HepG2 (cell line): ENCODE data around the gene PRELID1. TPM values are rescaled to one million over a fixed set of nuclear protein-coding genes. Genes with fewer than 3 reads are reported as not detected.

Source experiments
- EHMT2 ChIP-seq: fragments of 200-600 bp; sonication (generic); IDR thresholded peaks from 2 replicates; pipeline ENCODE4 v1.7.0; 2017; ENCODE audit warnings: antibody characterized with exemption, low read depth, low read length, borderline replicate concordance
- MBNL3 ChIP-seq: fragments of 250-450 bp; sonication (Bioruptor Pico); conservative IDR thresholded peaks from 2 replicates; pipeline ENCODE4 v1.8.0; 2022; ENCODE audit warnings: mild to moderate bottlenecking, inconsistent platforms
- MEIS1 ChIP-seq: sonication (generic); formaldehyde crosslinking; IDR thresholded peaks from 2 replicates; pipeline ENCODE4 v1.9.0; 2021; ENCODE audit warnings: mild to moderate bottlenecking, missing genetic modification reagents, moderate library complexity, borderline replicate concordance
- ONECUT2 ChIP-seq: sonication (generic); formaldehyde crosslinking; IDR thresholded peaks from 2 replicates; pipeline ENCODE4 v1.4.0; 2020; ENCODE audit warnings: missing genetic modification reagents
- PHF8 ChIP-seq: sonication (generic); formaldehyde crosslinking; IDR thresholded peaks from 2 replicates; pipeline ENCODE4 v1.5.0; 2020; ENCODE audit warnings: missing genetic modification reagents
- RBM22 ChIP-seq: fragments of 200-400 bp; formaldehyde crosslinking; optimal IDR thresholded peaks from 2 replicates; pipeline ENCODE3; 2017; ENCODE audit warnings: mild to moderate bottlenecking, low read length, moderate library complexity
- SAFB2 ChIP-seq: sonication (generic); formaldehyde crosslinking; IDR thresholded peaks from 2 replicates; pipeline ENCODE4 v1.5.1; 2020; ENCODE audit warnings: missing genetic modification reagents, low read depth, mild to moderate bottlenecking, borderline replicate concordance
- ZNF329 ChIP-seq: sonication (generic); formaldehyde crosslinking; IDR thresholded peaks from 2 replicates; pipeline ENCODE4 v1.9.0; 2021; ENCODE audit warnings: low read depth, mild to moderate bottlenecking, missing genetic modification reagents
- ZNF558 ChIP-seq: sonication (generic); formaldehyde crosslinking; IDR thresholded peaks from 2 replicates; pipeline ENCODE4 v1.9.0; 2022; ENCODE audit warnings: mild to moderate bottlenecking, missing genetic modification reagents, borderline replicate concordance
- ZNF746 ChIP-seq: sonication (generic); formaldehyde crosslinking; IDR thresholded peaks from 2 replicates; pipeline ENCODE4 v1.8.0; 2022; ENCODE audit warnings: mild to moderate bottlenecking, missing genetic modification reagents
- ZNF75D ChIP-seq: sonication (generic); formaldehyde crosslinking; IDR thresholded peaks from 2 replicates; pipeline ENCODE4 v1.8.1; 2023; ENCODE audit warnings: missing genetic modification reagents, mild to moderate bottlenecking, borderline replicate concordance
- ZSCAN21 ChIP-seq: sonication (generic); formaldehyde crosslinking; IDR thresholded peaks from 2 replicates; pipeline ENCODE4 v1.8.0; 2022; ENCODE audit warnings: mild to moderate bottlenecking, missing genetic modification reagents, moderate library complexity, borderline replicate concordance
- polyA plus RNA-seq, 8 experiments: library from polyadenylated mRNA; depleted of rRNA in 3 of 8; stranded (reverse) in 7 of 8; unstranded in 1 of 8; fragments of >200 nt; fragmentation: Illumina TruSeq in 4 of 8; extraction: Trizol in 4 of 8; gene quantifications; 2 replicates each; pipeline versions ENCODE4 v1.2.1 to v1.2.3, GENCODE V29; 2011 to 2016; ENCODE audit warnings: low read depth in 4 of 8, missing spikeins in 1 of 8, mixed read lengths in 1 of 8; ENCODE audit not compliant: insufficient read depth in 1 of 8
- total RNA-seq, 5 experiments: library from RNA; depleted of rRNA; stranded (reverse); fragments of >200 nt; fragmentation: Illumina TruSeq; extraction: Trizol; gene quantifications; 2 replicates each; pipeline ENCODE4 v1.2.3, GENCODE V29; 2016; ENCODE audit warnings: low read depth in 1 of 5
- TF ChIP-seq, protein P1 (sequence below): sonication (generic); formaldehyde crosslinking; IDR thresholded peaks from 2 replicates; pipeline ENCODE4 v1.8.0; 2023; ENCODE audit warnings: mild to moderate bottlenecking, missing genetic modification reagents
- TF ChIP-seq, protein P2 (sequence below): sonication (generic); formaldehyde crosslinking; conservative IDR thresholded peaks from 2 replicates; pipeline ENCODE4 v1.4.0; 2020; ENCODE audit warnings: mild to moderate bottlenecking, missing genetic modification reagents, moderate library complexity
- TF ChIP-seq, protein P3 (sequence below): sonication (generic); formaldehyde crosslinking; IDR thresholded peaks from 2 replicates; pipeline ENCODE4 v1.8.1; 2022; ENCODE audit warnings: mild to moderate bottlenecking, missing genetic modification reagents
- TF ChIP-seq, protein P4 (sequence below): sonication (generic); formaldehyde crosslinking; IDR thresholded peaks from 2 replicates; pipeline ENCODE4 v1.9.0; 2022; ENCODE audit warnings: missing genetic modification reagents, mild to moderate bottlenecking, borderline replicate concordance

PRELID1 gene
- total and polyA plus RNA-seq, 2 of the 13 experiments (the other 11 are each of a cell fraction or from before 2014, with no cell fraction given) = 250 to 271 TPM

DNA sequence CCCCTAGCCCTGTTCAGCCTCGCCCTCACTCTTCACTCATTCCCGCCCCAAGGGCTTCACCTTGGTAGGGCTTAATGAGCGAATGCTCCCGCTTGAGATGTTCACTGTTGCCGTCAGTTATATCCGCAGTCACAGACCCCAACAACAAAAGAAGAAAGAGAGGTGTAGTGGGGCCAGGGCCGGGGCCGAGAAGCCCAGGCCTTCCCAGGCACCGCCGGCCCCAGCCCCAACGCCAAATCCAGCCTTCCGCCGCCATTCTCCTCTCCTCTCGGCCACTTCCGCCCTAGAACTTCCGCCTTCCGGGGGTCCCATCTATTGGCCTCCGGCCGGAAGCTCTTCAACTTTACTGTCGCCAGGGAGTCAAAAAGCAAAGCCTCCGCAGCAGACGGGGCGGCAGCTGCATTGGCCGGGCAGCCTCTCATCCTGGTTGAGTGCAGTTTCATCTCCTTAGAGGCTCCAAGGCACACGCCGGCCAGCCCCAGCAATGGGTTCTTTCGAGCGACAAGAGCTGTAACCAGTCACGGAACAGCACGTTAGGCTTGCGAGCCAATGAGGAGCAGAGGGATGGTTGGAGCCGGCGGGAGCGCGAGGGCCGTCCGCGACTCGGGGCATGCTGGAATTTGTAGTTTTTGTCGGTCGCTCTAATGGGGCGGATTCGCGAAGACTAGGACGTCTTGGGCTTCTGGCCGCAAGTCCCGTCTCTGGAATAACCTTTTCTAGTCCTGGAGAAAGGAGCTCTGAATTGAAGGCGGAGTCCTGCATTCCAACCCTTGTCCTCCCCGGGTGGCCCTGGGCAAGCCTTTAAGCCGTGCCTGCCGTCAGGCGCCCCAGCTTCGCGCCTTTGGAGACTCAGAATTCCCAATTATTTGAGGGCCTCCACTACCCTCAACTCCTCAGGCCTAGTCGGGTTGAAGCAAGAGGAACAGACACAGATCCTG, 48.1 kb downstream of the PRELID1 start, which contains the start of gene LMAN2 (continued):
- TF ChIP-seq, protein P1, sequence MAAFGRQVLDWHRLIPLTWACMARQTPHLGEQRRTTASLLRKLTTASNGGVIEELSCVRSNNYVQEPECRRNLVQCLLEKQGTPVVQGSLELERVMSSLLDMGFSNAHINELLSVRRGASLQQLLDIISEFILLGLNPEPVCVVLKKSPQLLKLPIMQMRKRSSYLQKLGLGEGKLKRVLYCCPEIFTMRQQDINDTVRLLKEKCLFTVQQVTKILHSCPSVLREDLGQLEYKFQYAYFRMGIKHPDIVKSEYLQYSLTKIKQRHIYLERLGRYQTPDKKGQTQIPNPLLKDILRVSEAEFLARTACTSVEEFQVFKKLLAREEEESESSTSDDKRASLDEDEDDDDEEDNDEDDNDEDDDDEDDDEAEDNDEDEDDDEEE (CRISPR knock-in tag) = no peak
- TF ChIP-seq ONECUT2 (CRISPR knock-in tag) = no peak; the same call in 1 of the 2 replicates
- TF ChIP-seq ZNF329 (CRISPR knock-in tag) = no peak
- TF ChIP-seq, protein P2, sequence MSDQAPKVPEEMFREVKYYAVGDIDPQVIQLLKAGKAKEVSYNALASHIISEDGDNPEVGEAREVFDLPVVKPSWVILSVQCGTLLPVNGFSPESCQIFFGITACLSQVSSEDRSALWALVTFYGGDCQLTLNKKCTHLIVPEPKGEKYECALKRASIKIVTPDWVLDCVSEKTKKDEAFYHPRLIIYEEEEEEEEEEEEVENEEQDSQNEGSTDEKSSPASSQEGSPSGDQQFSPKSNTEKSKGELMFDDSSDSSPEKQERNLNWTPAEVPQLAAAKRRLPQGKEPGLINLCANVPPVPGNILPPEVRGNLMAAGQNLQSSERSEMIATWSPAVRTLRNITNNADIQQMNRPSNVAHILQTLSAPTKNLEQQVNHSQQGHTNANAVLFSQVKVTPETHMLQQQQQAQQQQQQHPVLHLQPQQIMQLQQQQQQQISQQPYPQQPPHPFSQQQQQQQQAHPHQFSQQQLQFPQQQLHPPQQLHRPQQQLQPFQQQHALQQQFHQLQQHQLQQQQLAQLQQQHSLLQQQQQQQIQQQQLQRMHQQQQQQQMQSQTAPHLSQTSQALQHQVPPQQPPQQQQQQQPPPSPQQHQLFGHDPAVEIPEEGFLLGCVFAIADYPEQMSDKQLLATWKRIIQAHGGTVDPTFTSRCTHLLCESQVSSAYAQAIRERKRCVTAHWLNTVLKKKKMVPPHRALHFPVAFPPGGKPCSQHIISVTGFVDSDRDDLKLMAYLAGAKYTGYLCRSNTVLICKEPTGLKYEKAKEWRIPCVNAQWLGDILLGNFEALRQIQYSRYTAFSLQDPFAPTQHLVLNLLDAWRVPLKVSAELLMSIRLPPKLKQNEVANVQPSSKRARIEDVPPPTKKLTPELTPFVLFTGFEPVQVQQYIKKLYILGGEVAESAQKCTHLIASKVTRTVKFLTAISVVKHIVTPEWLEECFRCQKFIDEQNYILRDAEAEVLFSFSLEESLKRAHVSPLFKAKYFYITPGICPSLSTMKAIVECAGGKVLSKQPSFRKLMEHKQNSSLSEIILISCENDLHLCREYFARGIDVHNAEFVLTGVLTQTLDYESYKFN (CRISPR knock-in tag) = no peak
- TF ChIP-seq, protein P3, sequence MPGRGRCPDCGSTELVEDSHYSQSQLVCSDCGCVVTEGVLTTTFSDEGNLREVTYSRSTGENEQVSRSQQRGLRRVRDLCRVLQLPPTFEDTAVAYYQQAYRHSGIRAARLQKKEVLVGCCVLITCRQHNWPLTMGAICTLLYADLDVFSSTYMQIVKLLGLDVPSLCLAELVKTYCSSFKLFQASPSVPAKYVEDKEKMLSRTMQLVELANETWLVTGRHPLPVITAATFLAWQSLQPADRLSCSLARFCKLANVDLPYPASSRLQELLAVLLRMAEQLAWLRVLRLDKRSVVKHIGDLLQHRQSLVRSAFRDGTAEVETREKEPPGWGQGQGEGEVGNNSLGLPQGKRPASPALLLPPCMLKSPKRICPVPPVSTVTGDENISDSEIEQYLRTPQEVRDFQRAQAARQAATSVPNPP = peak; percentile 63; the same call in 1 of the 2 replicates
- TF ChIP-seq ZNF75D (CRISPR knock-in tag) = no peak
- TF ChIP-seq MBNL3 (CRISPR knock-in tag) = no peak
- peak; percentile 87; the same call in 1 of the 2 replicates for TF ChIP-seq MEIS1
- peak; percentile 88 for TF ChIP-seq PHF8 (CRISPR knock-in tag)
- TF ChIP-seq, protein P4, sequence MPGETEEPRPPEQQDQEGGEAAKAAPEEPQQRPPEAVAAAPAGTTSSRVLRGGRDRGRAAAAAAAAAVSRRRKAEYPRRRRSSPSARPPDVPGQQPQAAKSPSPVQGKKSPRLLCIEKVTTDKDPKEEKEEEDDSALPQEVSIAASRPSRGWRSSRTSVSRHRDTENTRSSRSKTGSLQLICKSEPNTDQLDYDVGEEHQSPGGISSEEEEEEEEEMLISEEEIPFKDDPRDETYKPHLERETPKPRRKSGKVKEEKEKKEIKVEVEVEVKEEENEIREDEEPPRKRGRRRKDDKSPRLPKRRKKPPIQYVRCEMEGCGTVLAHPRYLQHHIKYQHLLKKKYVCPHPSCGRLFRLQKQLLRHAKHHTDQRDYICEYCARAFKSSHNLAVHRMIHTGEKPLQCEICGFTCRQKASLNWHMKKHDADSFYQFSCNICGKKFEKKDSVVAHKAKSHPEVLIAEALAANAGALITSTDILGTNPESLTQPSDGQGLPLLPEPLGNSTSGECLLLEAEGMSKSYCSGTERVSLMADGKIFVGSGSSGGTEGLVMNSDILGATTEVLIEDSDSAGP (CRISPR knock-in tag) = peak; percentile 87; the same call in 1 of the 2 replicates
- TF ChIP-seq ZNF558 (CRISPR knock-in tag) = no peak
- no peak for TF ChIP-seq RBM22
- peak; percentile 35; the same call in 1 of the 2 replicates for TF ChIP-seq SAFB2
- TF ChIP-seq EHMT2 = no peak
- TF ChIP-seq ZNF746 = no peak; the same call in 1 of the 2 replicates
- no peak for TF ChIP-seq ZSCAN21
